ENCODE data around the gene NUCKS1. TPM values are rescaled to one million over a fixed set of nuclear protein-coding genes. Genes with fewer than 3 reads are reported as not detected.

The NUCKS1 gene
- total RNA-seq, 1 experiment from 2014 or later, result 401 TPM

DNA sequence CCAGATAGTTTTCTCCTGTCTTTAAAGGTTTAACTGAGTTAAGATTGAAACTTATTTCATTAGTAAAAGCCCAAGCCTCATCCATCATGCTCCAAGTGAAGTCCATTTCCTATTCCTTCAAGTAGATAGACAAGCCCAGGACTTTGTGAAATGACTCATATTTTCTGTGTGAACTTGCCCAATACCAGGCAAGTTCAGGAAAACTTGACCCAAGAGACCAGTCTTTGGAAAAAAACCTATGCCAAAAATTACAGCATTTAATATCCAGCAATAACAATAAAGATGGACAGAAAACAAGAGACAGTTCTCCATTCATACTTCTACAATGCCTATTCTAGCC lies 25.7 kb upstream of the NUCKS1 start:
- TF ChIP-seq, protein P1, sequence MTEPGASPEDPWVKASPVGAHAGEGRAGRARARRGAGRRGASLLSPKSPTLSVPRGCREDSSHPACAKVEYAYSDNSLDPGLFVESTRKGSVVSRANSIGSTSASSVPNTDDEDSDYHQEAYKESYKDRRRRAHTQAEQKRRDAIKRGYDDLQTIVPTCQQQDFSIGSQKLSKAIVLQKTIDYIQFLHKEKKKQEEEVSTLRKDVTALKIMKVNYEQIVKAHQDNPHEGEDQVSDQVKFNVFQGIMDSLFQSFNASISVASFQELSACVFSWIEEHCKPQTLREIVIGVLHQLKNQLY (CRISPR knock-in tag; IDR thresholded peaks at IDR 0.05), result no peak
- TF ChIP-seq, protein P2, sequence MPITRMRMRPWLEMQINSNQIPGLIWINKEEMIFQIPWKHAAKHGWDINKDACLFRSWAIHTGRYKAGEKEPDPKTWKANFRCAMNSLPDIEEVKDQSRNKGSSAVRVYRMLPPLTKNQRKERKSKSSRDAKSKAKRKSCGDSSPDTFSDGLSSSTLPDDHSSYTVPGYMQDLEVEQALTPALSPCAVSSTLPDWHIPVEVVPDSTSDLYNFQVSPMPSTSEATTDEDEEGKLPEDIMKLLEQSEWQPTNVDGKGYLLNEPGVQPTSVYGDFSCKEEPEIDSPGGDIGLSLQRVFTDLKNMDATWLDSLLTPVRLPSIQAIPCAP (CRISPR knock-in tag; IDR thresholded peaks at IDR 0.05), result no peak
- TF ChIP-seq SMAD3 (CRISPR knock-in tag; IDR thresholded peaks at IDR 0.05; ENCODE audit: borderline replicate concordance) (no peak), PRRX2 (CRISPR knock-in tag; IDR thresholded peaks at IDR 0.05) (no peak)
- TF ChIP-seq, protein P3, sequence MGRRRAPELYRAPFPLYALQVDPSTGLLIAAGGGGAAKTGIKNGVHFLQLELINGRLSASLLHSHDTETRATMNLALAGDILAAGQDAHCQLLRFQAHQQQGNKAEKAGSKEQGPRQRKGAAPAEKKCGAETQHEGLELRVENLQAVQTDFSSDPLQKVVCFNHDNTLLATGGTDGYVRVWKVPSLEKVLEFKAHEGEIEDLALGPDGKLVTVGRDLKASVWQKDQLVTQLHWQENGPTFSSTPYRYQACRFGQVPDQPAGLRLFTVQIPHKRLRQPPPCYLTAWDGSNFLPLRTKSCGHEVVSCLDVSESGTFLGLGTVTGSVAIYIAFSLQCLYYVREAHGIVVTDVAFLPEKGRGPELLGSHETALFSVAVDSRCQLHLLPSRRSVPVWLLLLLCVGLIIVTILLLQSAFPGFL (CRISPR knock-in tag; IDR thresholded peaks at IDR 0.05; ENCODE audit: borderline replicate concordance), result no peak
- peaks cover 65% of the 10 kb centered on the region for H3K27me3 Mint-ChIP-seq (ENCODE audit: low read depth)
- peak overlapping the region; percentile 86 for H3K4me3 Mint-ChIP-seq
- H3K27ac Mint-ChIP-seq, result no peak overlapping the region
- H3K4me1 Mint-ChIP-seq, result peaks cover 13% of the 10 kb centered on the region
- ATAC-seq, result no peak
- peaks cover 4% of the 10 kb centered on the region; the same call in 1 of the 2 replicates for H3K36me3 Mint-ChIP-seq
- POLR2A ChIA-PET, result interaction anchor here (2.0 kb wide), 1 partner anchor 26 kb away, joined by 6 read pairs; the partner anchor contains the start of gene NUCKS1
- DNase-seq (ENCODE audit: low spot score), result no peak
- CTCF ChIA-PET, result interaction anchor here (1.5 to 2.3 kb wide), 2 partner anchors 35 to 201 kb away, joined by 3 to 15 read pairs; no protein-coding TSS in a partner anchor
- peaks cover 27% of the 10 kb centered on the region for H3K9me3 Mint-ChIP-seq

DNA sequence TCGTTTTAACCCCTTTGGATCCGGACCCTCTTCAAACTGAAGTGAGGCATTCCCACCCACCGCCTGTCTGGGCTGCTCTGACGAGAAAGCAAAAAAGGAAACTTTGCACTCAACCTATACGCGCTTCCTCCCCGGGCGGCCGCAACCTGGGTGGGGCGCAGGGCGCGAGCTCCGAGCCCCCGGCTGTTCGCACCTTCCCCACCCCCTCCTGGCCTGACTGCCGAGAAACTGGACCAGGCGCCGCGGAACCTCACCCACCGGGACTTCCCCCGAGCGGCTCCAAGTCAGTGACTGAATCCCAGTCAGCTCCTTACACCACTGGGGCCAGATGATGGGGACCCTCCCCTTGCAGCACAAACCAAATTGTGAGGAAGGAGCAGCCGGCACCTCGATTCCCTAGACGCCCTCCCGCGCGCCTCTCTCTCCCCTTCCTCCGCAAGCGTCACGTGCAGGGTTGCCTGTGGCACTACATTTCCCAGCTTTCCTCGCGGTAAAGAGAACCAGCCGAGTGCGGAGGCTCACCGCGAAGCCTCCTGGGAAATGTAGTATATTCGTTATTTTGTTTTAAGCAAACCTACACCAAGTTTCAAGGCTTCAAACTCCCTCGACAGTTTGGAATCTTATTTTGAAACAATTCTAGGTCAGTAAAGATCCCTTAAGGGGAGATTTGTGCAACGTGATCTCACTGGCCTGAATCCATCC lies 25.2 kb upstream of the NUCKS1 start, which contains the start of gene RAB29:
Gene RAB29 (minus strand): TSS at position 468 of the 702 bp plus-strand sequence. CDS start 526 bp downstream, outside the sequence.
- ChIA-PET POLR2A (interaction anchor here (2.0 kb wide), 1 partner anchor 25 kb away, joined by 6 read pairs; the partner anchor contains the start of gene NUCKS1), CTCF (interaction anchor here (1.0 to 2.3 kb wide), 3 partner anchors 11 to 202 kb away, joined by 3 to 15 read pairs (median 3); no protein-coding TSS in a partner anchor)
- Mint-ChIP-seq H3K27me3 (ENCODE audit: low read depth) (peaks cover 62% of the 10 kb centered on the region), H3K27ac (no peak within 1 kb of the TSS), H3K4me1 (peaks cover 13% of the 10 kb centered on the region), H3K9me3 (peaks cover 27% of the 10 kb centered on the region), H3K36me3 (peaks cover 4% of the 10 kb centered on the region; the same call in 1 of the 2 replicates), H3K4me3 (peak within 1 kb of the TSS; percentile 86)
- no peak for TF ChIP-seq FOXK1 (CRISPR knock-in tag; IDR thresholded peaks at IDR 0.05)
- TF ChIP-seq, protein P4, sequence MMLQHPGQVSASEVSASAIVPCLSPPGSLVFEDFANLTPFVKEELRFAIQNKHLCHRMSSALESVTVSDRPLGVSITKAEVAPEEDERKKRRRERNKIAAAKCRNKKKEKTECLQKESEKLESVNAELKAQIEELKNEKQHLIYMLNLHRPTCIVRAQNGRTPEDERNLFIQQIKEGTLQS (CRISPR knock-in tag; conservative IDR thresholded peaks at IDR 0.05), result no peak
- peak; percentile 50; the same call in 1 of the 2 replicates for TF ChIP-seq ETV6 (CRISPR knock-in tag; IDR thresholded peaks at IDR 0.05)
- TF ChIP-seq, protein P5, sequence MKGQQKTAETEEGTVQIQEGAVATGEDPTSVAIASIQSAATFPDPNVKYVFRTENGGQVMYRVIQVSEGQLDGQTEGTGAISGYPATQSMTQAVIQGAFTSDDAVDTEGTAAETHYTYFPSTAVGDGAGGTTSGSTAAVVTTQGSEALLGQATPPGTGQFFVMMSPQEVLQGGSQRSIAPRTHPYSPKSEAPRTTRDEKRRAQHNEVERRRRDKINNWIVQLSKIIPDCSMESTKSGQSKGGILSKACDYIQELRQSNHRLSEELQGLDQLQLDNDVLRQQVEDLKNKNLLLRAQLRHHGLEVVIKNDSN (CRISPR knock-in tag; IDR thresholded peaks at IDR 0.05), result peak; percentile 96
- TF ChIP-seq, protein P6, sequence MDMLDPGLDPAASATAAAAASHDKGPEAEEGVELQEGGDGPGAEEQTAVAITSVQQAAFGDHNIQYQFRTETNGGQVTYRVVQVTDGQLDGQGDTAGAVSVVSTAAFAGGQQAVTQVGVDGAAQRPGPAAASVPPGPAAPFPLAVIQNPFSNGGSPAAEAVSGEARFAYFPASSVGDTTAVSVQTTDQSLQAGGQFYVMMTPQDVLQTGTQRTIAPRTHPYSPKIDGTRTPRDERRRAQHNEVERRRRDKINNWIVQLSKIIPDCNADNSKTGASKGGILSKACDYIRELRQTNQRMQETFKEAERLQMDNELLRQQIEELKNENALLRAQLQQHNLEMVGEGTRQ (CRISPR knock-in tag; IDR thresholded peaks at IDR 0.05), result peak; percentile 96
- TF ChIP-seq, protein P7, sequence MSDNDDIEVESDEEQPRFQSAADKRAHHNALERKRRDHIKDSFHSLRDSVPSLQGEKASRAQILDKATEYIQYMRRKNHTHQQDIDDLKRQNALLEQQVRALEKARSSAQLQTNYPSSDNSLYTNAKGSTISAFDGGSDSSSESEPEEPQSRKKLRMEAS (CRISPR knock-in tag; IDR thresholded peaks at IDR 0.05), result peak; percentile 77; the same call in 1 of the 2 replicates
- TF ChIP-seq, protein P3 (CRISPR knock-in tag; IDR thresholded peaks at IDR 0.05; ENCODE audit: borderline replicate concordance), result no peak
- DNase-seq (ENCODE audit: low spot score), result peak; percentile 85
- peak; percentile 93 for ATAC-seq
